H1 (cell line): ENCODE measurements around the gene AURKB. TPM values are rescaled to one million over a fixed set of nuclear protein-coding genes. Genes with fewer than 3 reads are reported as not detected.

ENCODE experiments used
- CEBPB ChIP-seq: IDR thresholded peaks from 2 replicates; pipeline ENCODE4 v1.6.1; 2012; ENCODE audit warnings: low read depth, low read length
- CREB1 ChIP-seq: IDR thresholded peaks from 2 replicates; pipeline ENCODE4 v1.6.1; 2012; ENCODE audit warnings: inconsistent platforms
- FOSL1 ChIP-seq: IDR thresholded peaks from 2 replicates; pipeline ENCODE4 v1.6.1; 2011; ENCODE audit warnings: mild to moderate bottlenecking, low read depth, low read length, moderate library complexity; ENCODE audit not compliant: insufficient read depth
- GTF2F1 ChIP-seq: IDR thresholded peaks from 2 replicates; pipeline ENCODE4 v1.6.1; 2012; ENCODE audit warnings: low read depth, low read length, improper control_type of control experiment, borderline replicate concordance
- JUND ChIP-seq: IDR thresholded peaks from 2 replicates; pipeline ENCODE4 v1.6.1; 2011; ENCODE audit warnings: mild to moderate bottlenecking, improper control_type of control experiment, low read length
- MAFK ChIP-seq: IDR thresholded peaks from 2 replicates; pipeline ENCODE4 v1.6.1; 2012; ENCODE audit warnings: low read depth, mild to moderate bottlenecking, improper control_type of control experiment, low read length
- NANOG ChIP-seq: IDR thresholded peaks from 2 replicates; pipeline ENCODE4 v1.6.1; 2011; ENCODE audit warnings: low read length, low read depth, mild to moderate bottlenecking, inconsistent platforms; ENCODE audit not compliant: insufficient read depth, poor library complexity, severe bottlenecking
- PHF8 ChIP-seq: fragments of 200-600 bp; sonication (generic); conservative IDR thresholded peaks from 2 replicates; pipeline ENCODE4 v1.7.1; 2012; ENCODE audit warnings: low read depth, mild to moderate bottlenecking, inconsistent platforms, low read length, moderate library complexity
- POLR2AphosphoS5 ChIP-seq: IDR thresholded peaks from 2 replicates; pipeline ENCODE4 v1.6.1; 2011; ENCODE audit warnings: low read depth, low read length
- TAF1 ChIP-seq: IDR thresholded peaks from 2 replicates; pipeline ENCODE4 v1.6.1; 2011; ENCODE audit warnings: mild to moderate bottlenecking, low read depth, low read length
- polyA plus RNA-seq, 7 experiments: library from polyadenylated mRNA; depleted of rRNA in 3 of 7; stranded (reverse) in 5 of 7; unstranded in 2 of 7; fragments of >200 nt in 5 of 7; fragments of 200-250 nt in 2 of 7; gene quantifications; 1 replicate in 5 of 7; 2 replicates in 1 of 7; 4 replicates in 1 of 7; pipeline versions ENCODE4 v1.2.1 to v1.2.3, GENCODE V29; 2011 to 2013; ENCODE audit warnings: missing spikeins in 2 of 7, mixed read lengths in 2 of 7
- total RNA-seq: library from RNA; stranded (reverse); fragmentation: NEBNext Ultra II Directional; extraction: Animal tissue kit (Norgen Biotek cat#: 25700); gene quantifications from 2 replicates; pipeline ENCODE4 v1.2.1, GENCODE V29; 2021
- TF ChIP-seq, protein P1 (sequence below): fragments of 300-600 bp; sonication (generic); IDR thresholded peaks from 2 replicates; pipeline ENCODE4 v1.7.1; 2012; ENCODE audit warnings: low read length, moderate library complexity, mild to moderate bottlenecking, inconsistent platforms; ENCODE audit not compliant: insufficient replicate concordance

The AURKB gene
- total and polyA plus RNA-seq, 2 of the 8 experiments (the other 6 are each of a cell fraction or from before 2014, with no cell fraction given), result 102 to 160 TPM

DNA sequence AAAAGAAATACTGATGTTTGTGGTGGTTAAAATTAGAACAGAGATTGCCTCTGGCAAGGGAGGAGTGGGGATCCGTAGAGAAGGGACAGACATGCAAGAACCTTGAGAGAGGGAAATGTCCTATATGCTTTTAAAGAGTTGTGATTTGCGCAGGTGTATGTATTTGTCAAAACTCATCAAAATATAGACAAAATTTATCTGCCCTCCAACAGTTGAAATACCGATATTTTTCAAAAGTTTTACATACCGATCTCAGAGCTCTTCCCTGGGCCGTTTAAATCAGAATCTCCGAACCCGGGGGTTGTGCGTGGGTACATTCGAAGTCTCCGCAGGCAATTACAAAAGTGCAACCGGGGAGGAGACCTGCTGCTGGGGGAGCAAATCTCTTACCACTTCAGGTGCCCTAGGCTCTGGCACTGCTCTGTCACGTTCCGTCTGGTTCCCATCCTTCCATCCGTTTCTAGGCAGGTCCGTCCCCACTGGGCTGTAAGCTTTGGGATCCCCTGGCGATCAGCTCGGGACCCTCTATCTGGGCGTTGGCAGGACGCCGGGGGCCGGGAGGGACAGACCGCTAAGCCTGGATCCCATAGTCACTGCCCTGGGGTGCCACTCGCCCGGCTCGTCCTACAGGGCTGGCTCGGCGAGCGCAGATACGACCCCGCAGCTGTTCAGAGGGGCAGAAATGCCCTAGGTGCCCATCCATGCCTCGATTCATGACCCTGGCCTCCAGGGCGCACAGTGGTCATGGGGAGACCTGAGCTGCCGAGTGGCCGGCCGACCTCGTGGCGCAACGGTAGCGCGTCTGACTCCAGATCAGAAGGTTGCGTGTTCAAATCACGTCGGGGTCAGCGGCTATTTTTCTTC lies 24.6 kb downstream of the AURKB start (continued):
- TF ChIP-seq, protein P1, sequence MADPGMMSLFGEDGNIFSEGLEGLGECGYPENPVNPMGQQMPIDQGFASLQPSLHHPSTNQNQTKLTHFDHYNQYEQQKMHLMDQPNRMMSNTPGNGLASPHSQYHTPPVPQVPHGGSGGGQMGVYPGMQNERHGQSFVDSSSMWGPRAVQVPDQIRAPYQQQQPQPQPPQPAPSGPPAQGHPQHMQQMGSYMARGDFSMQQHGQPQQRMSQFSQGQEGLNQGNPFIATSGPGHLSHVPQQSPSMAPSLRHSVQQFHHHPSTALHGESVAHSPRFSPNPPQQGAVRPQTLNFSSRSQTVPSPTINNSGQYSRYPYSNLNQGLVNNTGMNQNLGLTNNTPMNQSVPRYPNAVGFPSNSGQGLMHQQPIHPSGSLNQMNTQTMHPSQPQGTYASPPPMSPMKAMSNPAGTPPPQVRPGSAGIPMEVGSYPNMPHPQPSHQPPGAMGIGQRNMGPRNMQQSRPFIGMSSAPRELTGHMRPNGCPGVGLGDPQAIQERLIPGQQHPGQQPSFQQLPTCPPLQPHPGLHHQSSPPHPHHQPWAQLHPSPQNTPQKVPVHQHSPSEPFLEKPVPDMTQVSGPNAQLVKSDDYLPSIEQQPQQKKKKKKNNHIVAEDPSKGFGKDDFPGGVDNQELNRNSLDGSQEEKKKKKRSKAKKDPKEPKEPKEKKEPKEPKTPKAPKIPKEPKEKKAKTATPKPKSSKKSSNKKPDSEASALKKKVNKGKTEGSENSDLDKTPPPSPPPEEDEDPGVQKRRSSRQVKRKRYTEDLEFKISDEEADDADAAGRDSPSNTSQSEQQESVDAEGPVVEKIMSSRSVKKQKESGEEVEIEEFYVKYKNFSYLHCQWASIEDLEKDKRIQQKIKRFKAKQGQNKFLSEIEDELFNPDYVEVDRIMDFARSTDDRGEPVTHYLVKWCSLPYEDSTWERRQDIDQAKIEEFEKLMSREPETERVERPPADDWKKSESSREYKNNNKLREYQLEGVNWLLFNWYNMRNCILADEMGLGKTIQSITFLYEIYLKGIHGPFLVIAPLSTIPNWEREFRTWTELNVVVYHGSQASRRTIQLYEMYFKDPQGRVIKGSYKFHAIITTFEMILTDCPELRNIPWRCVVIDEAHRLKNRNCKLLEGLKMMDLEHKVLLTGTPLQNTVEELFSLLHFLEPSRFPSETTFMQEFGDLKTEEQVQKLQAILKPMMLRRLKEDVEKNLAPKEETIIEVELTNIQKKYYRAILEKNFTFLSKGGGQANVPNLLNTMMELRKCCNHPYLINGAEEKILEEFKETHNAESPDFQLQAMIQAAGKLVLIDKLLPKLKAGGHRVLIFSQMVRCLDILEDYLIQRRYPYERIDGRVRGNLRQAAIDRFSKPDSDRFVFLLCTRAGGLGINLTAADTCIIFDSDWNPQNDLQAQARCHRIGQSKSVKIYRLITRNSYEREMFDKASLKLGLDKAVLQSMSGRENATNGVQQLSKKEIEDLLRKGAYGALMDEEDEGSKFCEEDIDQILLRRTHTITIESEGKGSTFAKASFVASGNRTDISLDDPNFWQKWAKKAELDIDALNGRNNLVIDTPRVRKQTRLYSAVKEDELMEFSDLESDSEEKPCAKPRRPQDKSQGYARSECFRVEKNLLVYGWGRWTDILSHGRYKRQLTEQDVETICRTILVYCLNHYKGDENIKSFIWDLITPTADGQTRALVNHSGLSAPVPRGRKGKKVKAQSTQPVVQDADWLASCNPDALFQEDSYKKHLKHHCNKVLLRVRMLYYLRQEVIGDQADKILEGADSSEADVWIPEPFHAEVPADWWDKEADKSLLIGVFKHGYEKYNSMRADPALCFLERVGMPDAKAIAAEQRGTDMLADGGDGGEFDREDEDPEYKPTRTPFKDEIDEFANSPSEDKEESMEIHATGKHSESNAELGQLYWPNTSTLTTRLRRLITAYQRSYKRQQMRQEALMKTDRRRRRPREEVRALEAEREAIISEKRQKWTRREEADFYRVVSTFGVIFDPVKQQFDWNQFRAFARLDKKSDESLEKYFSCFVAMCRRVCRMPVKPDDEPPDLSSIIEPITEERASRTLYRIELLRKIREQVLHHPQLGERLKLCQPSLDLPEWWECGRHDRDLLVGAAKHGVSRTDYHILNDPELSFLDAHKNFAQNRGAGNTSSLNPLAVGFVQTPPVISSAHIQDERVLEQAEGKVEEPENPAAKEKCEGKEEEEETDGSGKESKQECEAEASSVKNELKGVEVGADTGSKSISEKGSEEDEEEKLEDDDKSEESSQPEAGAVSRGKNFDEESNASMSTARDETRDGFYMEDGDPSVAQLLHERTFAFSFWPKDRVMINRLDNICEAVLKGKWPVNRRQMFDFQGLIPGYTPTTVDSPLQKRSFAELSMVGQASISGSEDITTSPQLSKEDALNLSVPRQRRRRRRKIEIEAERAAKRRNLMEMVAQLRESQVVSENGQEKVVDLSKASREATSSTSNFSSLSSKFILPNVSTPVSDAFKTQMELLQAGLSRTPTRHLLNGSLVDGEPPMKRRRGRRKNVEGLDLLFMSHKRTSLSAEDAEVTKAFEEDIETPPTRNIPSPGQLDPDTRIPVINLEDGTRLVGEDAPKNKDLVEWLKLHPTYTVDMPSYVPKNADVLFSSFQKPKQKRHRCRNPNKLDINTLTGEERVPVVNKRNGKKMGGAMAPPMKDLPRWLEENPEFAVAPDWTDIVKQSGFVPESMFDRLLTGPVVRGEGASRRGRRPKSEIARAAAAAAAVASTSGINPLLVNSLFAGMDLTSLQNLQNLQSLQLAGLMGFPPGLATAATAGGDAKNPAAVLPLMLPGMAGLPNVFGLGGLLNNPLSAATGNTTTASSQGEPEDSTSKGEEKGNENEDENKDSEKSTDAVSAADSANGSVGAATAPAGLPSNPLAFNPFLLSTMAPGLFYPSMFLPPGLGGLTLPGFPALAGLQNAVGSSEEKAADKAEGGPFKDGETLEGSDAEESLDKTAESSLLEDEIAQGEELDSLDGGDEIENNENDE, result no peak
- TF ChIP-seq PHF8 (no peak), CREB1 (peak; percentile 70), NANOG (no peak), CEBPB (peak; percentile 72), FOSL1 (no peak), POLR2AphosphoS5 (no peak), MAFK (no peak), TAF1 (0 out of 2 replicates have a peak, but pooled peaks have one; percentile 35), JUND (no peak), GTF2F1 (no peak)
